Measurements from ENCODE around the gene ESPL1. TPM values are rescaled to one million over a fixed set of nuclear protein-coding genes. Genes with fewer than 3 reads are reported as not detected.

ESPL1 gene
- total RNA-seq, 4 donors from 2014 or later = 0.13 to 1.5 (median 0.52) TPM

DNA sequence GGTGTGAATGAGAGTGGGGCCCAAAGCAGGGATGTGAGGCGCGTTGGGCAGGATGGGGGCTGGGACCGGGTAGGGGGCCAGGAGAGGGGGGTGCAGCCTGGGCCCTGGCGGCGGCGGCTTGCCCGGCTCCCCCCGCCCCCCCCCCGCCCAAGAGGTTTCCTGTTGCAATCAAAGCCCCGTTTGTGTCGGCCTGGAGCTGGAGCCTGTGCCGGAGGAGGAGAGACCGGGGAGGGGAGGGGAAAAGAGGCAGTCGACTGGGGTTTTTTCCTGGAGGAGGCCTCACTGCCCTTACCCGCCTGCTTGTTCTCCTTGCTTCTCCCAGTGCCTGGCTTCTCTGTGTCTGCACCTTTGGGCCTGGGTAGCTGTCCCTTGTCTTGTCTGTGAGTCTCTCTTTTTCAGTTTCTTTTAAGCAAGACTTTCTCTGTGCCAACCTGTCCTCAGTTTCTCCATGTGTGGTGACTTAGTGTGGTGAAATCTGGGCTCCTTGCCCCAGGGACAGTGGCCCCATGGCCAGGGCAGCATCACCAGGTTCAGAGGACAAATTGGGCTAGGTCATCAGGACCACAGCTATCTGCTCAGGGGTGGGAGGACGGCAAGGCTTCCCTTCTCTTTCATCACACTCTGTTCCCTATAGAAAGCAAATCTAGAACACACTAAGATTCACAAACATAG is 44.6 kb upstream of the ESPL1 start:
- peaks cover 31 to 53% of the 10 kb centered on the region in 2 donors for H3K4me1 ChIP-seq
- H3K9me3 ChIP-seq = no peaks in the 10 kb centered on the region
- H3K27ac ChIP-seq = peak overlapping the region; percentile 42 to 99 (median 98)
- H3K4me3 ChIP-seq (replicated peaks in 1 of 3) = no peak overlapping the region
- H3K27me3 ChIP-seq = no peaks in the 10 kb centered on the region
- WGBS, 2 donors = 36 to 38% methylated on average over 15 of the region's 16 CpGs
- peaks cover 0 to 9% of the 10 kb centered on the region in 2 donors for H3K36me3 ChIP-seq
- TF ChIP-seq CTCF (IDR thresholded peaks at IDR 0.05) = no peak
- no peak for TF ChIP-seq POLR2A (IDR thresholded peaks at IDR 0.05)
- intact Hi-C loops (cut with DNase I) = no loop called here
- no peak for DNase-seq

DNA sequence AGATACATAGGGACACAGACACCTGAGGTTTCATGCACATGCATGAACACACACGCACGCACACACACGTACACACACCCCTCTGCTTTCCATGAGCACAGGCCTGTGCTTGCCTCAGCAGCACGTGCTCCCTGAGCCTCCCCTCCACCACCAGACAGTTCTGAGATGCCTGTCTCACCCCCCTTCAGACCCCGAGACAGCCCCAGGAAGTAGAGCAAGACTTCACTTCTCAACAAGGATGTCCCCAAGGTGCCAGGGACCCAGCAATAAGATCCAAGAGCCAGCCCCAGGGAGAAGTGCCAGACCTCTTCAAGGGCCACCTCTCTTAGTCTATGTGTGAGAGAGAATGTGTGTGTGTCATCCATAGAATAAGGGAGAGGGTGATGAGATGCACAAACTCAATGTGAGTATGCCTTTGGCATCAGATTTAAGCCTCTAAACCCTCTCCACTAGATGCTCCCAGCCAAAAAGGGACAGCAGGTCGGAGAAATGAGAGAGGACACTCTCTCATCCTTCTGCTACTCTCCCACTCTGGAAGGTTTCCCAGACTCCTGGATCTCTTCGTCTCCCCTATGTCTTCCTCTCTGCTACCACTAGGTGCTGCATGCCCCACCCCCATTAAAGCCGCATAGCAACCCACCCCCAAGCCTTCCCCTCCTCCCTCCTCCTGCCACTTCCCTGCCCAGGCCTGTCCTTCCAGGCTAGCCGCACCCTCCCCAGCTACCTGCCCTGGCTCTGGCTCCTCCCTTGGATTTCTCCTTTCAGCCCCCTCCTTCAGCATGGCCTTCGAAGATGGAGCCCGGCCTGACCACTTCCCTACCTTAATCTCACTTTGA is 43.8 kb upstream of the ESPL1 start:
- no peak overlapping the region for H3K4me3 ChIP-seq (replicated peaks in 1 of 3)
- WGBS, 2 donors = 57 to 60% methylated on average over 11 of the region's 11 CpGs
- H3K27me3 ChIP-seq = no peaks in the 10 kb centered on the region
- H3K9me3 ChIP-seq = no peaks in the 10 kb centered on the region
- peaks cover 29 to 48% of the 10 kb centered on the region in 2 donors for H3K4me1 ChIP-seq
- no peak for TF ChIP-seq CTCF (IDR thresholded peaks at IDR 0.05)
- TF ChIP-seq POLR2A (IDR thresholded peaks at IDR 0.05) = no peak
- peak overlapping the region in 2 of 3 donors; percentile 98 to 99 for H3K27ac ChIP-seq
- DNase-seq = peak; percentile 36 to 57
- intact Hi-C loops (cut with DNase I) = no loop called here
- peaks cover 0 to 9% of the 10 kb centered on the region in 2 donors for H3K36me3 ChIP-seq

GRCh38 chr12:53224897-53225634 is 43.0 kb upstream of the ESPL1 start:
- TF ChIP-seq POLR2A (IDR thresholded peaks at IDR 0.05) (no peak), CTCF (IDR thresholded peaks at IDR 0.05) (no peak)
- peaks cover 0 to 9% of the 10 kb centered on the region in 2 donors for H3K36me3 ChIP-seq
- H3K27me3 ChIP-seq = no peaks in the 10 kb centered on the region
- no peak for DNase-seq
- intact Hi-C loops (cut with DNase I) = no loop called here
- H3K9me3 ChIP-seq = no peaks in the 10 kb centered on the region
- no peak overlapping the region for H3K4me3 ChIP-seq (replicated peaks in 1 of 3)
- peaks cover 24 to 54% of the 10 kb centered on the region in 2 donors for H3K4me1 ChIP-seq
- peak overlapping the region in 2 of 3 donors; percentile 38 to 98 for H3K27ac ChIP-seq
- 83 to 89% methylated on average over 10 of the region's 10 CpGs for WGBS, 2 donors

DNA sequence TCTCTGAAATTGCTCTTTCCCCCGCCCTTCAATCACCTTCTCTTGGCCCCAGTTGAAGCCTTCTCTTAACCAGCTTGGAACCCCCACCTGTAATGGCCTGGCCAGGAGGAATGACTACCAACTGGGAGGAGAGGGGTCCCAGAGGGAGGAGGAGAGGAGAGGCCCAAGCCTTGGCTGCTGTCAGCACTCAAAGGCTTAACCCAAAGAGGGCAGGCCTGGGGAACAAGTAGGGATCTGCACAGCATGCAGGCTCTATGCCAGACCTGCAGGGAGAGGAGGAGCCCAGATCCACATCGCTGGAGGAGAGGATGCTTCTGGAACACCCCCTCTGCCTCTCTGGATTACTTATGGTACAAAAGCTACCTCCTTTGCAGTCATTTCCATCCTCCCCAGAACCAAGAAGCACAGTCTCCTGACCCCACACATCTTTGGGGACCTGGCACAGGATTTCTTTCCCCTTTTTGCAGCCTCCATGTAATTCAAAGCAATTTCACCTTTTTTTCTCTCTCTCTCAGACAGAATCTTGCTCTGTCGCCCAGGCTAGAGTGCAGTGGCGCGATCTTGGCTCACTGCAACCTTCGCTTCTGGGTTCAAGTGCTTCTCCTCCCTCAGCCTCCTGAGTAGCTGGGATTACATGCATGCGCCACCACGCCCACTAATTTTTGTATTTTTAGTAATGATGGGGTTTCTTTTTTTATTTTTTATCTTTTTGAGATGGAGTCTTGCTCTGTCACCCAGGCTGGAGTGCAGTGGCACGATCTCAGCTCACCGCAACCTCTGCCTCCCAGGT is 42.3 kb upstream of the ESPL1 start:
- H3K9me3 ChIP-seq = no peaks in the 10 kb centered on the region
- intact Hi-C loops (cut with DNase I) = no loop called here
- 91 to 92% methylated on average over 10 of the region's 10 CpGs for WGBS, 2 donors
- peak overlapping the region in 1 of 3 donors; percentile 23 for H3K27ac ChIP-seq
- peaks cover 31 to 61% of the 10 kb centered on the region in 2 donors for H3K4me1 ChIP-seq
- DNase-seq = no peak
- no peak overlapping the region for H3K4me3 ChIP-seq (replicated peaks in 1 of 3)
- no peaks in the 10 kb centered on the region for H3K27me3 ChIP-seq
- H3K36me3 ChIP-seq = peaks cover 0 to 9% of the 10 kb centered on the region in 2 donors
- no peak for TF ChIP-seq CTCF (IDR thresholded peaks at IDR 0.05)
- no peak for TF ChIP-seq POLR2A (IDR thresholded peaks at IDR 0.05)
